MM.1S (cell line): ENCODE data around the gene TMEM260.

Source experiments
- DNase-seq: peaks from one replicate; pipeline ENCODE4 v3.0.0-alpha.2; 2015
- H2AFZ ChIP-seq: fragments of 300-600 bp; sonication (generic); 2 replicates; pipeline ENCODE4 v1.6.0; 2016; ENCODE audit warnings: antibody characterized with exemption, low read length
- H3F3A ChIP-seq: fragments of 300-600 bp; sonication (generic); 2 replicates; pipeline ENCODE4 v1.6.1; 2016; ENCODE audit warnings: mild to moderate bottlenecking, antibody characterized with exemption, low read length, moderate library complexity, mixed read lengths; ENCODE audit not compliant: insufficient read depth
- H3K27ac ChIP-seq: fragments of 300-600 bp; sonication (generic); 2 replicates; pipeline ENCODE4 v1.5.1; 2016; ENCODE audit warnings: mild to moderate bottlenecking, low read length
- H3K27me3 ChIP-seq: fragments of 300-600 bp; sonication (generic); replicated peaks from 2 replicates; pipeline ENCODE4 v1.6.0; 2016; ENCODE audit warnings: low read length; ENCODE audit not compliant: insufficient read depth
- H3K36me3 ChIP-seq: fragments of 300-600 bp; sonication (generic); replicated peaks from 2 replicates; pipeline ENCODE4 v1.6.1; 2016; ENCODE audit warnings: mild to moderate bottlenecking, low read length, mixed read lengths; ENCODE audit not compliant: insufficient read depth
- H3K4me1 ChIP-seq: fragments of 300-600 bp; sonication (generic); 2 replicates; pipeline ENCODE4 v1.6.1; 2016; ENCODE audit warnings: low read length, mixed read lengths
- H3K4me2 ChIP-seq: fragments of 300-600 bp; sonication (generic); 2 replicates; pipeline ENCODE4 v1.6.0; 2016; ENCODE audit warnings: low read depth, low read length
- H3K4me3 ChIP-seq: fragments of 300-600 bp; sonication (generic); 2 replicates; pipeline ENCODE4 v1.5.1; 2016; ENCODE audit warnings: low read length, mixed read lengths
- H3K79me2 ChIP-seq: fragments of 300-600 bp; sonication (generic); 2 replicates; pipeline ENCODE4 v1.6.1; 2016; ENCODE audit warnings: mixed run types, low read length, mixed read lengths
- H3K9ac ChIP-seq: fragments of 300-600 bp; sonication (generic); 2 replicates; pipeline ENCODE4 v1.6.1; 2016; ENCODE audit warnings: low read length, mixed read lengths
- H3K9me2 ChIP-seq: fragments of 300-600 bp; sonication (generic); replicated peaks from 2 replicates; pipeline ENCODE4 v1.6.1; 2016; ENCODE audit warnings: mild to moderate bottlenecking, low read length, mixed read lengths; ENCODE audit not compliant: insufficient read depth
- H3K9me3 ChIP-seq: fragments of 300-600 bp; sonication (generic); replicated peaks from 2 replicates; pipeline ENCODE4 v1.6.1; 2016; ENCODE audit warnings: mild to moderate bottlenecking, low read length, mixed read lengths; ENCODE audit not compliant: insufficient read depth
- H4K20me1 ChIP-seq: fragments of 300-600 bp; sonication (generic); 2 replicates; pipeline ENCODE4 v1.6.1; 2016; ENCODE audit warnings: mild to moderate bottlenecking, low read length, moderate library complexity, mixed read lengths; ENCODE audit not compliant: insufficient read depth
- CTCF ChIP-seq: fragments of 300-600 bp; sonication (generic); IDR thresholded peaks from 2 replicates; pipeline ENCODE4 v1.5.1; 2016; ENCODE audit warnings: antibody characterized with exemption, low read length, mixed read lengths
- EZH2 ChIP-seq: fragments of 300-600 bp; sonication (generic); optimal IDR thresholded peaks from 2 replicates; pipeline ENCODE3; 2017; ENCODE audit warnings: low read depth, mild to moderate bottlenecking, antibody characterized with exemption, low read length, mixed read lengths
- EZH2phosphoT487 ChIP-seq: fragments of 300-600 bp; sonication (generic); IDR thresholded peaks from 2 replicates; pipeline ENCODE4 v1.6.1; 2018; ENCODE audit warnings: antibody characterized with exemption, low read length

Gene TMEM260

GRCh38 chr14:56552615-56553014 is 27.0 kb upstream of the TMEM260 start:
- no peak for DNase-seq
- Histone ChIP-seq H4K20me1 (no peaks in the 10 kb centered on the region), H3K27me3 (no peaks in the 10 kb centered on the region), H3K4me2 (no peak overlapping the region), H3K9me2 (no peaks in the 10 kb centered on the region), H3K79me2 (no peaks in the 10 kb centered on the region), H3K36me3 (no peaks in the 10 kb centered on the region), H3F3A (no peaks in the 10 kb centered on the region), H3K27ac (no peak overlapping the region), H2AFZ (no peak overlapping the region), H3K4me3 (no peak overlapping the region), H3K9me3 (no peaks in the 10 kb centered on the region), H3K9ac (no peak overlapping the region), H3K4me1 (no peaks in the 10 kb centered on the region)
- TF ChIP-seq EZH2 (no peak), CTCF (no peak), EZH2phosphoT487 (no peak)

- no peak for DNase-seq
- H3K4me1 ChIP-seq: no peaks in the 10 kb centered on the region
- no peaks in the 10 kb centered on the region for H3F3A ChIP-seq
- no peak overlapping the region for H3K4me2 ChIP-seq
- H3K27me3 ChIP-seq: no peaks in the 10 kb centered on the region
- no peak overlapping the region for H3K27ac ChIP-seq
- no peaks in the 10 kb centered on the region for H3K9me2 ChIP-seq
- H4K20me1 ChIP-seq: no peaks in the 10 kb centered on the region
- no peaks in the 10 kb centered on the region for H3K79me2 ChIP-seq
- no peak overlapping the region for H3K9ac ChIP-seq
- no peaks in the 10 kb centered on the region for H3K36me3 ChIP-seq
- no peak overlapping the region for H3K4me3 ChIP-seq
- TF ChIP-seq EZH2: no peak
- no peak for TF ChIP-seq CTCF
- TF ChIP-seq EZH2phosphoT487: no peak
- no peaks in the 10 kb centered on the region for H3K9me3 ChIP-seq
- no peak overlapping the region for H2AFZ ChIP-seq
These were observed 25.3 kb upstream of the TMEM260 start for GRCh38 chr14:56554301-56554700.

GRCh38 chr14:56555921-56556570 is 23.6 kb upstream of the TMEM260 start:
- no peak overlapping the region for H3K4me3 ChIP-seq
- H2AFZ ChIP-seq: no peak overlapping the region

More at GRCh38 chr14:56555921-56556570, 23.6 kb upstream of the TMEM260 start:
- no peaks in the 10 kb centered on the region for H3K4me1 ChIP-seq
- H4K20me1 ChIP-seq: no peaks in the 10 kb centered on the region
- no peaks in the 10 kb centered on the region for H3K79me2 ChIP-seq
- H3K9ac ChIP-seq: no peak overlapping the region
- peak; percentile 23 for DNase-seq
- H3F3A ChIP-seq: no peaks in the 10 kb centered on the region
- H3K9me2 ChIP-seq: no peaks in the 10 kb centered on the region
- no peak overlapping the region for H3K27ac ChIP-seq
- no peaks in the 10 kb centered on the region for H3K36me3 ChIP-seq
- H3K9me3 ChIP-seq: no peaks in the 10 kb centered on the region
- no peaks in the 10 kb centered on the region for H3K27me3 ChIP-seq
- H3K4me2 ChIP-seq: no peak overlapping the region
- TF ChIP-seq CTCF (peak; percentile 41), EZH2 (no peak)
